AG10803 (cell line): ENCODE measurements around the gene MYO16.

Experiments
- DNase-seq: peaks from one replicate; pipeline ENCODE4 v3.0.0; 2010; ENCODE audit warnings: low read depth
- H3K4me3 ChIP-seq: 2 replicates; pipeline ENCODE4 v1.5.1; 2011; ENCODE audit warnings: mild to moderate bottlenecking, low read length, control low read depth
- CTCF ChIP-seq: conservative IDR thresholded peaks from 2 replicates; pipeline ENCODE4 v1.5.1; 2011; ENCODE audit warnings: mild to moderate bottlenecking, low read length, control low read depth, inconsistent platforms

The MYO16 gene

DNA sequence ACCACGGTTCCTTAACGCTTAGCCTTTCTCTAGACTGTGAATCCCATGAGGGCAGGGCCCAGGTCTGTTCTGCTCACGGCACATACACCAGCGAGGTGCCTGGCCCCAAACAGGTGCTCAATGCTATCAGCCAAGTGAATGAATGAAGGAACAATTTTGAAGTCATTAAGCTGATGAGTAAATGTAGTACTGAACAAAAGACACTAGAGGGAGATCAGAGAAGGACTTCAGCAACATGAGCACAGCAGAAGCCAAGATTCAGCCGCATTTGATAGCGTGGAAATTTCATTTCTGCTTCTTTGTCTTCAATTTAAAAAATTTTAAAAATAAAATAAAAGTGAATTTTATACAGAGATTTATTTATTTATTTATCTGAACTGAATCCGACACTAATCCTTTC lies 20.1 kb upstream of the MYO16 start:
- H3K4me3 ChIP-seq, result no peak overlapping the region
- peak; percentile 14; the same call in 1 of the 2 replicates for TF ChIP-seq CTCF
- peak; percentile 0 for DNase-seq

GRCh38 chr13:108610507-108610906 lies 18.9 kb upstream of the MYO16 start:
- DNase-seq, result no peak
- no peak for TF ChIP-seq CTCF
- H3K4me3 ChIP-seq, result no peak overlapping the region

DNA sequence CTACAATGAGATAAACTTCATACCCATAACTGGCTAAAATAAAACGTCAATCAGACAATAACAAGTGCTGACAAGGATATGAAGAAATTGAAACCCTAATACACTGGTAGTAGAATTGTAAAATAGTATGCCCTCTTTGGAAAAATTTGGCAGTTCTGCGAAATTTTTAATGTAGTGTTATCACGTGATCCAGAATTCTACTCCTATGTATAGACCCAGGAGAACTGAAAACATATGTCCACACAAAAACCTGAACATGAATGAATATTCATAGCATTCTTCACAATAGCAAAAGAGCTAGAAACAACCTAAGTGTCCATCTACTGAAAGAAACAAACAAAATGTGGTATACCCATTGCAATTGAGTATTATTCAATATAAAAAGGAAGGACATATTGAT lies 14.2 kb upstream of the MYO16 start:
- no peak for DNase-seq
- TF ChIP-seq CTCF, result no peak
- no peak overlapping the region for H3K4me3 ChIP-seq

DNA sequence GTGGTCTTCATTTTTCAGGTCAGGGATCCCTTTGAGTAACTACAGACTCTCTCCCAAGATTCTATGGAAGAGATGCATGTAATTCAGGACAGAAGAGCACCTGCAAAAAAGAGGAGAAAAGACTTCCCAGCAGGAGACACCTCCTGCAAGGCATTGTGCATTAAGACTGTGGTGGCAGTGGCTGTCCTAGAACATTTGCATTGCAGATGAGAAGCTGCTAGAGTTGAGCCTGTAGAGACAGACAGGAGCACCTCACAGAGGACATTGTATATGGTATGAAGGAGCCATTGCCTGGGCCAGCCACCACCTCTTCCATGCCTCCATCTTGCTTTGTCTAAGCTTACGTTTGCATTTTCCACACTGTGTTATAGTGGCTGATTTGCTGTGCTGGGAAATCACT lies 11.2 kb upstream of the MYO16 start:
- TF ChIP-seq CTCF, result no peak
- H3K4me3 ChIP-seq, result no peak overlapping the region
- no peak for DNase-seq

- DNase-seq, result no peak
- TF ChIP-seq CTCF, result no peak
These were observed 7.9 kb upstream of the MYO16 start for GRCh38 chr13:108621462-108621861.

GRCh38 chr13:108624108-108624507 lies 5.3 kb upstream of the MYO16 start:
- DNase-seq, result no peak
- H3K4me3 ChIP-seq, result no peak overlapping the region
- no peak for TF ChIP-seq CTCF

More at GRCh38 chr13:108621462-108621861, 7.9 kb upstream of the MYO16 start:
- H3K4me3 ChIP-seq, result no peak overlapping the region

DNA sequence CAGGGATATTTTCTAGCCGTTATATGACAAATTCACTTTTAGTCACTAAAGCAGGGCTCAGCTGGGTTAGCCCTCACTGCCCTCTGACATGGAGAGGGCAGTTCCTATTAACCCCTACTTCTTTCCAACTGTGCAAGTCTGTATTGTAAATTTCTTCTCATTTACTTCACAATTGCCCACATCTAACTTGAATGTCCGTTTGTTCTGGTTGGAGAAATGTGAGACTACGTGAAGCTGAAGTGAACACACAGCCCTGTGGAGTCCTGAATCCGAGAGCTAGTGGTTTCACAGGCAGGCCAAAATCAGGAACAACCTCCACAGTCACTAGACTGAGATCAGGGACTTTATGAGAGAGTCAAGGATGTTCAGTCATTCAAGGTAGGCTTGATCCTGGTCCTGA lies 4.4 kb upstream of the MYO16 start:
- no peak overlapping the region for H3K4me3 ChIP-seq
- DNase-seq, result no peak
- TF ChIP-seq CTCF, result no peak
